OCI-LY3 (cell line): ENCODE results near the gene MPO.

Experiments used
- EZH2phosphoT487 ChIP-seq: fragments of 200-600 bp; shearing (Covaris generic); IDR thresholded peaks from 2 replicates; pipeline ENCODE4 v1.6.1; 2018; ENCODE audit warnings: antibody characterized with exemption, mixed run types, low read depth
- TF ChIP-seq, protein P1 (sequence below): fragments of 200-600, 300-600 bp; sonication (generic); IDR thresholded peaks from 2 replicates; pipeline ENCODE4 v1.5.1; 2014; ENCODE audit warnings: antibody characterized with exemption, low read length, low read depth

DNA sequence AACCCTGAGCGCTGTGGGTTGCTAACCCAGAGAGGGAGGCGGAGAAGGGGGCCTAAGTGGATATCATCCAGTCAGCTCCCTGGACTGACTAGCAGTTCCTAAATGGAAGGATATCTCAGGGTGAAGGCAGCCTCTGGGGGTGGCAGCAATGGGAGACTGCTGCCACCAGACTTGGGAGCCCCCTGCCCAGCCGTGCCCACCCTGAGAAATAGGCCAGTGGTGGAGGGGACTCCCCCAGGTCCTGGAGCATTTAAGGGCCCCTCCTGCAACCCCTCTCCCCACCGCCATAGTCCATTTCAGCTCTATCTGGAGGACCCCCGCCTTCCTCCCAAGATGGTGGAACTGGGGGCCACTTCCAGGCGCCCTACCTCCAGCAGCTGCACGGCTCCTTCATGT, 39.4 kb upstream of the MPO start:
- TF ChIP-seq, protein P1, sequence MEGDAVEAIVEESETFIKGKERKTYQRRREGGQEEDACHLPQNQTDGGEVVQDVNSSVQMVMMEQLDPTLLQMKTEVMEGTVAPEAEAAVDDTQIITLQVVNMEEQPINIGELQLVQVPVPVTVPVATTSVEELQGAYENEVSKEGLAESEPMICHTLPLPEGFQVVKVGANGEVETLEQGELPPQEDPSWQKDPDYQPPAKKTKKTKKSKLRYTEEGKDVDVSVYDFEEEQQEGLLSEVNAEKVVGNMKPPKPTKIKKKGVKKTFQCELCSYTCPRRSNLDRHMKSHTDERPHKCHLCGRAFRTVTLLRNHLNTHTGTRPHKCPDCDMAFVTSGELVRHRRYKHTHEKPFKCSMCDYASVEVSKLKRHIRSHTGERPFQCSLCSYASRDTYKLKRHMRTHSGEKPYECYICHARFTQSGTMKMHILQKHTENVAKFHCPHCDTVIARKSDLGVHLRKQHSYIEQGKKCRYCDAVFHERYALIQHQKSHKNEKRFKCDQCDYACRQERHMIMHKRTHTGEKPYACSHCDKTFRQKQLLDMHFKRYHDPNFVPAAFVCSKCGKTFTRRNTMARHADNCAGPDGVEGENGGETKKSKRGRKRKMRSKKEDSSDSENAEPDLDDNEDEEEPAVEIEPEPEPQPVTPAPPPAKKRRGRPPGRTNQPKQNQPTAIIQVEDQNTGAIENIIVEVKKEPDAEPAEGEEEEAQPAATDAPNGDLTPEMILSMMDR: no peak
- TF ChIP-seq EZH2phosphoT487: no peak
